BJ (cell line): ENCODE measurements around the gene GCK. TPM values are rescaled to one million over a fixed set of nuclear protein-coding genes. Genes with fewer than 3 reads are reported as not detected.
"Not testable (repeated sequence)": the region's sequence is repeated elsewhere in the genome, so short reads cannot be mapped to it uniquely, and the experiment has no call there.

Experiments used
- CTCF ChIA-PET: fragments of 350-600 bp; formaldehyde crosslinking; extraction: SDS; loops from one replicate; lab custom pipeline; 2021; ENCODE audit warnings: antibody characterized with exemption, inconsistent platforms; lab: Yijun Ruan, JAX
- POLR2A ChIA-PET: fragments of 300-600 bp; sonication (Branson Sonifier 250); formaldehyde crosslinking; extraction: SDS; loops from one replicate; lab custom pipeline; 2021; ENCODE audit warnings: antibody characterized with exemption; lab: Charles Lee
- DNase-seq: peaks from one replicate; pipeline ENCODE4 v3.0.0-alpha.2; 2011; ENCODE audit warnings: low read depth
- H3K27me3 ChIP-seq: 2 replicates; pipeline ENCODE4 v1.6.0; 2011; ENCODE audit warnings: low read length; ENCODE audit not compliant: control insufficient read depth, insufficient read depth
- H3K36me3 ChIP-seq: 2 replicates; pipeline ENCODE4 v1.5.1; 2011; ENCODE audit warnings: low read length; ENCODE audit not compliant: control insufficient read depth, insufficient read depth
- H3K4me3 ChIP-seq: 2 replicates; pipeline ENCODE4 v1.5.1; 2011; ENCODE audit warnings: low read depth, mild to moderate bottlenecking, control low read depth, low read length
- CTCF ChIP-seq: IDR thresholded peaks from 2 replicates; pipeline ENCODE4 v1.5.1; 2011; ENCODE audit warnings: low read depth, mild to moderate bottlenecking, control low read depth, inconsistent platforms, low read length, moderate library complexity; ENCODE audit not compliant: insufficient read depth
- polyA plus RNA-seq: library from polyadenylated mRNA; depleted of rRNA; stranded (reverse); fragments of >200 nt; gene quantifications from 2 replicates; pipeline ENCODE4 v1.2.3, GENCODE V29; 2011

Gene GCK
- polyA plus RNA-seq, 1 experiment: 0.40 TPM

DNA sequence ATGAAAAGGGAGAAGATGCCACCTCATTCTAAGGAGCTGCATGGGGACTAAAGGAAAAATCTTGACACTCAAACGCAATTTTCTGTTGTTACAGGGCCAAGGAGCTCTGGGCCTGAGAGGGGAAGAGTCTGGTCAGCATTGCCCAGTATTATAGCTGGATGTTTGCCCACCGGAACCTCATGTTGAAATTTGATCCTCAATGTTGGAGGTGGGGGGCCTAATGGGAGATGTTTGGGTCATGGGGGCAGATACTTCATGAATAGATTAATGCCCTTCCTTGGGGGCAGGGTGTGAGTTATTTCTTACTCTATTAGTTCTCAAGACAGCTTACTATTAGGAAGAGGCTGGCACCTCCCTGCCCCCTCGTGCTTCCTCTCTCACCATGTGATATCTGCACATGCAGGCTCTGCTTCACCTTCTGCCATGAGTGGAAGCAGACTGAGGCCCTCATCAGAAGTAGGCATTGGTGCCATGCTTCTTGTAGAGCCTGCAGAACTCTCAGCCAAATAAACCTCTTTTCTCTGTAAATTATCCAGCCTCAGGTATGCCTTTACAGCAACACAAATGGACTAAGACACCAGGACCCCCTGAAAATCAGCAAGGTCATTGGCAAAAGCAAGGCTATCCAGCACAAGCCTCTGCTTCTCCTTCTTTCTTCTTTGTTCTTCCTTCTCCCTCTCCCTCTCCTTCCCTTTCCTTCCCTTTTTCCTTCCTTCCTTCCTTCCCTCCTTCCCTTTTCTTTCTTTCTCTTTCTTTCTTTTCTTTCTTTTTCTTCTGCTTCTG lies 15.1 kb downstream of the GCK start:
- POLR2A ChIA-PET: no interaction called here
- DNase-seq: no peak
- Histone ChIP-seq H3K36me3 (no peaks in the 10 kb centered on the region), H3K4me3 (no peak overlapping the region), H3K27me3 (peaks cover 9% of the 10 kb centered on the region)
- no peak for TF ChIP-seq CTCF
- CTCF ChIA-PET: interaction anchor here (0.9 kb wide), 2 partner anchors 15 to 155 kb away, joined by 3 read pairs; partner anchors contain the start of gene GCK

DNA sequence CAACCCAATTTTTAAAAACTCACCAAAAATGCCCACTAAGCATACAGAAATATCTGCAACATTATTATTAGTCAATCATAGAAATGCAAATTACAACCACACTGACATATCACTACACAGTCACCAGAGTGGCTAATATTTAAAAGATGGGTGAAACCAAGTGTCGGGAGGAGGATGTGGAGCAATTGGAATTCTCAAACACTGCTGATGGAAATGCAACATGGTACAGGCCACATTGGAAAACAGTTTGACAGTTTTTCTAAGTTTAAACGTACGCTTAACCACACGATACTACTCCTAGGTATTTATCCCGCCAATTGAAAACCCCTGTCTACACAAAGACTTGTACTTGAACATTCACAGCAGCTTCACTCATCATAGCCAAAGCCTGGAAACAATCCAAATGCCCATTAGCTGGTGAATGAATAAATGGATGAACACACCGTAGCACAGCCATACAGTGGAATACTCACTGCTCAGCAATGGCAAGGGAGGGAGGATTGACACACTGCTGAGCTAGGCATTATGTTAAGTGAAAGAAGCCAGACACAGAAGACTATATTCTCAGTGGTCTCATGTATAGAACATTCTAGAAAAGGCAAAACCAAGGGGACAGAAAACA lies 16.3 kb downstream of the GCK start:
- POLR2A ChIA-PET: no interaction called here

GRCh38 chr7:44172352-44172751 lies 16.9 kb downstream of the GCK start:
- POLR2A ChIA-PET: no interaction called here
- no peak for DNase-seq
- no peak overlapping the region for H3K4me3 ChIP-seq
- CTCF ChIA-PET: interaction anchor here (1.0 to 1.4 kb wide), 2 partner anchors 24 to 100 kb away, joined by 3 to 4 read pairs; no protein-coding TSS in a partner anchor
- H3K36me3 ChIP-seq: no peaks in the 10 kb centered on the region
- no peak for TF ChIP-seq CTCF
- H3K27me3 ChIP-seq: peaks cover 9% of the 10 kb centered on the region

More for the DNA sequence above, 16.3 kb downstream of the GCK start:
- TF ChIP-seq CTCF: no peak
- no peak for DNase-seq
- no peaks in the 10 kb centered on the region for H3K36me3 ChIP-seq
- no peak overlapping the region for H3K4me3 ChIP-seq
- peaks cover 9% of the 10 kb centered on the region for H3K27me3 ChIP-seq
- CTCF ChIA-PET: interaction anchor here (0.9 to 1.4 kb wide), 3 partner anchors 16 to 154 kb away, joined by 3 read pairs; partner anchors contain the start of gene GCK

DNA sequence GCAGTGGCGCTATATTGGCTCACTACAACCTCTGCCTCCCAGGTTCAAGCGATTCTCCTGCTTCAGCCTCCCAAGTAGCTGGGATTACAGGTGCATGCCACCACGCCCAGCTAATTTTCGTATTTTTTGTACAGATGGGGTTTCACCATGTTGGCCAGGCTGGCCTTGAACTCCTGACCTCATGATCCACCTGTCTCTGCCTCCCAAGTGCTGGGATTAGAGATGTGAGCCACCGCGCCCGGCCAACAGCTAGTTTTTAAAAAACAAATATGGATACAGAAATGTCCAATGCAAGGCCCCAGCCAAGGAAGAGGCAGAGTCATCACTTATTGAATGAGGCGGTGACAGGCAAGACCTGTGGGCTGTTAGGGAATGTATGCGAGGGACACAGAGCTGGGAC lies 17.3 kb downstream of the GCK start:
- DNase-seq, H3K4me3 ChIP-seq, POLR2A ChIA-PET, H3K27me3 ChIP-seq, H3K36me3 ChIP-seq: not testable (repeated sequence)
- CTCF ChIA-PET: interaction anchor here (1.0 to 1.4 kb wide), 2 partner anchors 24 to 100 kb away, joined by 3 to 4 read pairs; no protein-coding TSS in a partner anchor

DNA sequence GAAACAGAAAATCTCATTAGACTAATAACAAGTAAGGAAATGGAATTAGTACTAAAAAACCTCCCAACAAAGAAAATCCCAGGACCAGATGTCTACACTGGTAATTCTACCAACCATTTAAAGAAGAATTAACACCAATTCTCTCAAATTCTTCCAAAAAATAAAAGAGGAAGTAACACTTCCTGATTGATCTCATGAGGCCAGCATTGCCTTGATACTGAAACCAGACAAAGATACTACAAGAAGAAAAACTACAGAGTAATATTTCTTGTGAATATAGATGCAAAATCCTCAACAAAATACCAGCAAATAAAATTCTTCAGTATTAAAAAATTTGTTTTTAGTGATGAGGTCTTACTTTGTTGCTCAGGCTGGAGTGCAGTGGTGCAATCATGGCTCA lies 21.3 kb downstream of the GCK start:
- ChIA-PET POLR2A (no interaction called here), CTCF (no interaction called here)
- DNase-seq: no peak
- peaks cover 4% of the 10 kb centered on the region; the same call in 1 of the 2 replicates for H3K27me3 ChIP-seq
- H3K36me3 ChIP-seq: no peaks in the 10 kb centered on the region
- no peak overlapping the region for H3K4me3 ChIP-seq
- TF ChIP-seq CTCF: no peak
